NCI-H2196 (cell line): Measurements from ENCODE around the gene ULK4.
"Not testable (repeated sequence)": the region's sequence is repeated elsewhere in the genome, so short reads cannot be mapped to it uniquely, and the experiment has no call there.

Experiments
- DNase-seq: peaks from one replicate; lab custom pipeline; 2025; ENCODE audit not compliant: unreplicated experiment; lab: John Stamatoyannopoulos, UW

Gene ULK4

DNA sequence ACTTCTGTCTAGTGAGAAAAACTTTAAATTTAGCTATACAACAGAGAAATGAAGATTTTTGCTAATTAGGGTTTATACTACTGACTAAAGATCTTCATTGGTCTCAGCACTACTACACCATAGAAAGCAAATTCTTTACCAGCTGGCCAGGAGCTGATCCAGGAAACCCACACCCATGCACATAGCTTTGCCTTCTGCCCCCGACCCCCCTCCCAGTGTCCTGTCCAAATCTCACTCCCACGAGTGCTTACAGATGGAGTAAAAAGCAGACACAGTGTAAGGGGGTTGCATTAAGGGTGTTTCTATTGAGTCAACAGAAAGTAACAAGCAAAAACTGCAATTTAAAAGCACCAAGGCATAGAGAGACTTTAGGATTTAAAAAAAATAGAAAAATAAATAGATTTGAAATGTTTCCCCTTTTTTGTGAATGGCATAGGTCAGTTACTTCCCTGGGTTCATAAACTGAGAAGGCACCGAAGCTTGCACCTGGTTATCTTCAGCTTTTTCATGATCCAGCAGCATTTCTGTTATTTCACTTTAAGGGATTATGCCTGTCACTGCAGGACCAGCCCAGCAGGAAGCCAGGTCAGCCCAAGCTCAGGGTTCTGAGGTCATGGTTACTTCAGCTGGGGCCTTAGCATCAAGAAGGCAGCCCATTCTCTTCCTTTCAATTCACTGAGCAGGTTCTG lies 638.3 kb downstream of the ULK4 start:
- no peak for DNase-seq

DNA sequence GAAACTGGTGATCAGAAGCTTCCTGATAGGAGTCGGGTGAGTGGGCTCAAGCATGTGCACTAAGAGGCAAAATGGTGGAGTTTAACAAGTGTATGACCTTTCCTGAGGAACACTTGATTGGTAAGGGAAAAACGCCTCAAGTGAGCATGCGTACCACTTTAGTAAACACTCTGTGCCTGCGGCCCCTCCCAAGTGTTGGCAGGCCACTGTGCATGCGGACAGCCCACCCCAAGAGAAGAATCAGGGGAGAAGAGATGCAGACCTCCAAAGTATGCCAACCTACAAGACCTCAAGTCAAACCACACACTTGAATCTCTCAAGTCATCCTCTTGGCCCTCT lies 640.3 kb downstream of the ULK4 start:
- DNase-seq: no peak

DNA sequence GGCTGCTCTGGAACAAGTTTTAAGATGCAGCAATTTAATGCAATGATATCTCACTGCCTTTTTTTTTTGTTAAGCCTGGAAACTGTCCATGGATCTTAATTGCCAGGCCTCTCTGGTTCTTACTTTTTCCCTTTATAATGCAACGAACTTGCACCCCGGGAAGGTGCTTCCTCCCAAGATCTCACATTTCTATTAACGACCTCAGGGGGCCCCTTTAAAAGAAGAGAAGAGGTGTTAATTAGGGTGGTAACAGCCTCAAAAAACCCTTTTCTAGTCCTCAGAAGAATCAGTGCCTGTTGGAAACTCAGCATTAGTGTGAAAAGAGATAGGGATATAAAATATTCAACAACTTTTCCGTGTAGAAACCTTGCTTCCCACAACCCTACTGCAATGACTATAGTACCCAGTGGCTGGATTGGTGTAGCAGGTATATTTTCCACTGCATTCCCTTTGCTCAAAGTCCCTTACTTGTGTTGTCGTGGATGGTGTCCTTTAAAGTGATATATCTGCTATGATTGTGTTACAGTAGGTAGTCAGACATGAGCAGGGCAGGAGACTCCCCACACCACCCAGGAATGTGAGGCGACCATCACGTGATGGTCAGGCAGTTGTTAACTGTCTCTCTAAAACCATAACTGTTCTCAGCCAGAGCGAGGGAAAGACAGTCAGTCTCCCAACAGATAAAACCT lies 640.8 kb downstream of the ULK4 start:
- DNase-seq: no peak

GRCh38 chr3:41318520-41318919 lies 643.4 kb downstream of the ULK4 start:
- no peak for DNase-seq

DNA sequence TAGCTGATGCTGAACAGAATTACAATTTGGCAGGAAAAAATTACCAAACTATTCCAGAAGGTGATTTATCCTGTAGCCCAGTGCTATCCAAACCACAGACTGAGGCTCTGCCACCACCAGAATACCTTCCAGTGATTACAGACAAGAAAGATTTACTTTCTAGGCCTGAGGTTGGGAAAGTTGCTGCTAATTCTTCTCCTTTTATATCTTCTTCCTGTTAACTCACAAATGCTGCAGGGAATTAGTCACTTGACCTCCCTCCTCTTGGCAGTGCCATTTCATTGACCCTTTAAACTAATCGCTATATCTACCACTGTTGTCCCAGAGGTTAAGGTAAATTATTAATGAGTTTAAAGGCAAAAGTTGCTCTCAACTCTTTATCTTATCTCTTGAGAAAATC lies 644.2 kb downstream of the ULK4 start:
- no peak for DNase-seq

- no peak for DNase-seq
These were observed 644.6 kb downstream of the ULK4 start for GRCh38 chr3:41317298-41317697.

DNA sequence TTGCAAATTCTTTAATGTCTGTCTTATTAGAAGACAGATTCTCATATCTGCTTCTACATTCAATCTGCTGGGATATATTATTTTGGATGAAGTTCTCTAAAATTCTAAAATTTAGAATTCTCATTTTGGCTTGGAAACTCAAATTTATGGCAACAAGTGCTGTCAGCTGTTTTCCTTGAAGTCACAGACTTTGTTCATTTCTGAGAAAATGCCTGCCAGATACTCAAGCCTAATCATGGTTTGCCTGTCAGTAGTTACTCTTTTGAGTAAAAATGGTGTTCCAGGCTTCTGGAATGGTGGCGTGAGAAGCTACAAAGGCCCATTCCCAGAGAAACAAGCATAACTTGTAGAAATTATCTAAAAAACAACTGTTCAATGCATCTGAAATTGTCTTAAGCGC lies 646.8 kb downstream of the ULK4 start:
- no peak for DNase-seq

- DNase-seq: no peak
These were observed 653.8 kb downstream of the ULK4 start for GRCh38 chr3:41308119-41308518.

- DNase-seq: no peak
These were observed 654.8 kb downstream of the ULK4 start for GRCh38 chr3:41307065-41307464.

GRCh38 chr3:41304593-41304992 lies 657.3 kb downstream of the ULK4 start:
- DNase-seq: no peak

GRCh38 chr3:41302295-41302694 lies 659.6 kb downstream of the ULK4 start:
- DNase-seq: no peak

- DNase-seq: no peak
These were observed 660.4 kb downstream of the ULK4 start for GRCh38 chr3:41301548-41301947.

DNA sequence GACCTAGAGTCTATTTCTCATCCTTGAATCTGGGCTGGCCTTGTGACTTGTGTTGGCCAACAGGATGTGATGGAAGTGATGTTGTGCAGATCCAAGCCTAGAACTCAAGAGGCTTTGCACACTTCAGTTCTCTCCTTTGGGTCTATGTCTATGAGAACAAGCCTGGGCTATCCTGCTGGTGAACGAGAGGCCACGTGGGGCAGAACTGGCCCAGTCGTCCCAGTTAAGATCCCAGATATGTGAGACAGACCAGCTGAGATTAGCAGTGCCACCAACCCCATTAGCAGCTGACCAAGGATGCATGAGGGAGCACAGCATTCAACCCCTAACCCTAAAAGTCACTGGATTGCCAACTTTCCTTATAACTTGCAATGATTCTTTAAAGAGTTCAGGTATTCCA lies 662.9 kb downstream of the ULK4 start:
- no peak for DNase-seq

GRCh38 chr3:41297750-41298149 lies 664.2 kb downstream of the ULK4 start:
- DNase-seq: no peak

GRCh38 chr3:41296556-41296955 lies 665.3 kb downstream of the ULK4 start:
- DNase-seq: no peak

DNA sequence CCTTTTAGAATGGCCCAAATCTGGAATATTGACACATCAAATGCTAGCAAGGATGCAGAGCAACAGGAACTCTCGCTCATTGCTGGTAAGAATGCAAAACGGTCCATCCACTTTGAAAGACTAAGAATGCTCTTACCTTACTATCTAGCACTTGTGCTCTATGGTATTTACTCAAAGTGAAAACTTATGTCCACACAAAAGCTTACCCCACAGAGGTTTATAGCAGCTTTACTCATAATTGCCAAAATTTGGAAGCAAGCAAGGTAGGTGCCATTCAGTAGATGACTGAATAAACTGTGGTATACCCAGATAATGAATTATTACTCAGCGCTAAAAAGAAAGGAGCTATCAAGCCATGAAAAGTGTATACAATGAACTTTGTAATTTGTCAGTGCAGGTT lies 666.2 kb downstream of the ULK4 start:
- no peak for DNase-seq

- no peak for DNase-seq
These were observed 668.7 kb downstream of the ULK4 start for GRCh38 chr3:41293169-41293681.

DNA sequence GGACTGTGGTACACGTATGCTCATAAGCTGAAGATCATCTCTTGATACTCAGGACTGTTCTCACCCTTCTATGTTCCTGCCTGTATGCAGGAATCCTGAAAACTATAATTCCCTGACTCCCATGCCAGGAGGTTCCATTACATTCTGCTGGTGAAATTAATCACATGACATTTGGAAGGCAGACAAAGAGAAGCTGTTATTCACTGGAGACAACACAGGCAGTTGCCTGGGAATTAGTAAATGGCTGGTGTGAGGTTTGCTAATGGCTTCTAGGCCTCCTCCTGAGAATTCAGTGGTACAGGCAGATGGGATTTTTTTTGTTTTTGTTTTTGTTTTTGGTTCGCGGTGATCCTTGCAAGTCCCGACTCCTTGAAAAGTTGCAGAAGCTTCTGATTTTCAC lies 671.2 kb downstream of the ULK4 start:
- DNase-seq: no peak

DNA sequence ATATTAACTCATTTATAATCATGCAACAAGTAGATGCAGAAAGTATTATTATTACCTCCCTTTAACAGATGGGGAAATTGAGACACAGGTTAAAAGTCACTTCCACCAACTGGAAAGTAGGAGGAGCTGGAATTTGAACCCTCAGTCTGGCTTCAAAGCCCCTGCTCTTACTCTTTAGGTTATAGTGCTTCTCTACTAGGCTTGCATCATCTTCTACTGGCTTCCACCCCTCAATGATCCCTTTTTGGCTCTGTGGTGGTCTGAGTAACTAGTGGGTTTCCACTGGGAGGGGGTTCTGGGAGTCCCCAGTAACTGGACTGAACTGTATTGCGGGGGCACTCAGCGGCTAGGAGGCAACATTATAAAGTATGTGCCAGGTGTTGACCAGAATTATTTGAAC lies 671.6 kb downstream of the ULK4 start:
- no peak for DNase-seq

GRCh38 chr3:41288785-41289184 lies 673.1 kb downstream of the ULK4 start:
- no peak for DNase-seq

GRCh38 chr3:41286305-41286704 lies 675.6 kb downstream of the ULK4 start:
- DNase-seq: no peak

- DNase-seq: not testable (repeated sequence)
These were observed 677.0 kb downstream of the ULK4 start for GRCh38 chr3:41284934-41285333.
